ENCODE data around the gene ZEB1.
A peak's percentile ranks its signal among the peaks of the same experiment; 100 is the strongest.
"Not testable (repeated sequence)": the region's sequence is repeated elsewhere in the genome, so short reads cannot be mapped to it uniquely, and the experiment has no call there.

ZEB1 gene

GRCh38 chr10:31366703-31367102 lies 47.7 kb downstream of the ZEB1 start:
- DNase-seq (ENCODE audit: low spot score), result no peak

- DNase-seq (ENCODE audit: low spot score), result no peak
Measured at GRCh38 chr10:31368724-31369123, 49.7 kb downstream of the ZEB1 start.

- no peak for DNase-seq (ENCODE audit: low spot score)
Measured at GRCh38 chr10:31372439-31372838, 53.4 kb downstream of the ZEB1 start.

- DNase-seq (ENCODE audit: low spot score), result no peak
Measured at GRCh38 chr10:31374146-31374696, 55.2 kb downstream of the ZEB1 start.

GRCh38 chr10:31381171-31381570 lies 62.2 kb downstream of the ZEB1 start:
- no peak for DNase-seq (ENCODE audit: low spot score)

GRCh38 chr10:31381766-31382316 lies 62.8 kb downstream of the ZEB1 start:
- no peak for DNase-seq (ENCODE audit: low spot score)

GRCh38 chr10:31383810-31384588 lies 65.0 kb downstream of the ZEB1 start:
- no peak for DNase-seq (ENCODE audit: low spot score)

GRCh38 chr10:31384589-31384949 lies 65.6 kb downstream of the ZEB1 start:
- DNase-seq (ENCODE audit: low spot score), result no peak

- DNase-seq (ENCODE audit: low spot score), result no peak
Measured at GRCh38 chr10:31390804-31391203, 71.8 kb downstream of the ZEB1 start.

- DNase-seq (ENCODE audit: low spot score), result no peak
Measured at GRCh38 chr10:31393844-31394243, 74.8 kb downstream of the ZEB1 start.

GRCh38 chr10:31395695-31396094 lies 76.7 kb downstream of the ZEB1 start:
- no peak for DNase-seq (ENCODE audit: low spot score)

- no peak for DNase-seq (ENCODE audit: low spot score)
Measured at GRCh38 chr10:31396376-31396775, 77.4 kb downstream of the ZEB1 start.

- DNase-seq (ENCODE audit: low spot score), result no peak
Measured at GRCh38 chr10:31397852-31398251, 78.8 kb downstream of the ZEB1 start.

GRCh38 chr10:31399171-31399570 lies 80.2 kb downstream of the ZEB1 start:
- DNase-seq (ENCODE audit: low spot score), result no peak

GRCh38 chr10:31399631-31400030 lies 80.6 kb downstream of the ZEB1 start:
- peak; percentile 21 for DNase-seq (ENCODE audit: low spot score)

GRCh38 chr10:31401287-31401686 lies 82.3 kb downstream of the ZEB1 start:
- no peak for DNase-seq (ENCODE audit: low spot score)

- no peak for DNase-seq (ENCODE audit: low spot score)
Measured at GRCh38 chr10:31404640-31405039, 85.6 kb downstream of the ZEB1 start.

GRCh38 chr10:31405829-31406228 lies 86.8 kb downstream of the ZEB1 start:
- not testable (repeated sequence) for DNase-seq (ENCODE audit: low spot score)

GRCh38 chr10:31412397-31412796 lies 93.4 kb downstream of the ZEB1 start:
- DNase-seq (ENCODE audit: low spot score), result not testable (repeated sequence)

GRCh38 chr10:31413325-31413724 lies 94.3 kb downstream of the ZEB1 start:
- DNase-seq (ENCODE audit: low spot score), result no peak

GRCh38 chr10:31418481-31418880 lies 99.5 kb downstream of the ZEB1 start:
- DNase-seq (ENCODE audit: low spot score), result no peak

- peak; percentile 24 for DNase-seq (ENCODE audit: low spot score)
Measured at GRCh38 chr10:31419394-31420063, 100.5 kb downstream of the ZEB1 start.

- DNase-seq (ENCODE audit: low spot score), result no peak
Measured at GRCh38 chr10:31421322-31421721, 102.3 kb downstream of the ZEB1 start.
